ENCODE measurements around the gene U2AF2. TPM values are rescaled to one million over a fixed set of nuclear protein-coding genes. Genes with fewer than 3 reads are reported as not detected.

Gene U2AF2
- total and polyA plus RNA-seq, 8 donors = 53.2 to 463 (median 114) TPM

- intact Hi-C loops (cut with DNase I; ENCODE audit: low total_unique reads) = no loop called here
- DNase-seq = no peak
- Histone ChIP-seq H3K27me3 (no peaks in the 10 kb centered on the region), H3K36me3 (peaks cover 22 to 64% (median 59%) of the 10 kb centered on the region in 4 donors), H3K9me3 (no peaks in the 10 kb centered on the region), H3K27ac (peak overlapping the region in 3 of 5 donors; percentile 11 to 58 (median 19)), H3K4me3 (no peak overlapping the region), H3K4me1 (peaks cover 11 to 47% (median 18%) of the 10 kb centered on the region in 4 donors)
- TF ChIP-seq CTCF (IDR thresholded peaks at IDR 0.05) (no peak), POLR2AphosphoS5 (IDR thresholded peaks at IDR 0.05) (no peak), POLR2A (IDR thresholded peaks at IDR 0.05) (no peak), EP300 (IDR thresholded peaks at IDR 0.05) (no peak)
- WGBS, 5 donors = 74 to 83% (median 80%) methylated on average over 3 of the region's 3 CpGs
Measured at GRCh38 chr19:55619286-55619685, 35.5 kb upstream of the U2AF2 start.

GRCh38 chr19:55620410-55621204 lies 34.2 kb upstream of the U2AF2 start:
- TF ChIP-seq POLR2AphosphoS5 (IDR thresholded peaks at IDR 0.05) (no peak), CTCF (IDR thresholded peaks at IDR 0.05) (no peak), EP300 (IDR thresholded peaks at IDR 0.05) (no peak), POLR2A (IDR thresholded peaks at IDR 0.05) (no peak)
- H3K27me3 ChIP-seq = no peaks in the 10 kb centered on the region
- DNase-seq = no peak
- no peaks in the 10 kb centered on the region for H3K9me3 ChIP-seq
- no peak overlapping the region for H3K4me3 ChIP-seq
- H3K36me3 ChIP-seq = peaks cover 17 to 51% (median 46%) of the 10 kb centered on the region in 4 donors
- peaks cover 11 to 54% (median 23%) of the 10 kb centered on the region in 4 donors for H3K4me1 ChIP-seq
- WGBS, 5 donors = 82 to 94% (median 90%) methylated on average over 11 to 12 of the region's 12 CpGs
- intact Hi-C loops (cut with DNase I; ENCODE audit: low total_unique reads) = no loop called here
- H3K27ac ChIP-seq = peak overlapping the region in 2 of 5 donors; percentile 6

GRCh38 chr19:55621205-55621672 lies 33.6 kb upstream of the U2AF2 start:
- H3K27me3 ChIP-seq = no peaks in the 10 kb centered on the region
- TF ChIP-seq POLR2AphosphoS5 (IDR thresholded peaks at IDR 0.05) (no peak), POLR2A (IDR thresholded peaks at IDR 0.05) (no peak), CTCF (IDR thresholded peaks at IDR 0.05) (no peak), EP300 (IDR thresholded peaks at IDR 0.05) (no peak)
- no peak overlapping the region for H3K4me3 ChIP-seq
- intact Hi-C loops (cut with DNase I; ENCODE audit: low total_unique reads) = no loop called here
- H3K36me3 ChIP-seq = peaks cover 11 to 45% (median 39%) of the 10 kb centered on the region in 4 donors
- no peaks in the 10 kb centered on the region for H3K9me3 ChIP-seq
- no peak for DNase-seq
- peak overlapping the region in 1 of 5 donors; percentile 6 for H3K27ac ChIP-seq
- peaks cover 11 to 54% (median 23%) of the 10 kb centered on the region in 4 donors for H3K4me1 ChIP-seq
- WGBS, 5 donors = 81 to 96% (median 86%) methylated on average over 5 to 9 of the region's 9 CpGs

GRCh38 chr19:55621673-55622231 lies 33.1 kb upstream of the U2AF2 start:
- intact Hi-C loops (cut with DNase I; ENCODE audit: low total_unique reads) = no loop called here
- Histone ChIP-seq H3K27me3 (no peaks in the 10 kb centered on the region), H3K4me1 (peaks cover 11 to 54% (median 23%) of the 10 kb centered on the region in 4 donors), H3K36me3 (peaks cover 6 to 40% (median 34%) of the 10 kb centered on the region in 4 donors), H3K9me3 (no peaks in the 10 kb centered on the region), H3K27ac (no peak overlapping the region), H3K4me3 (no peak overlapping the region)
- DNase-seq = no peak
- TF ChIP-seq EP300 (IDR thresholded peaks at IDR 0.05) (no peak), CTCF (IDR thresholded peaks at IDR 0.05) (no peak), POLR2A (IDR thresholded peaks at IDR 0.05) (no peak), POLR2AphosphoS5 (IDR thresholded peaks at IDR 0.05) (no peak)
- WGBS, 5 donors = 91 to 96% (median 95%) methylated on average over 35 to 55 of the region's 55 CpGs

All from stomach (tissue), 9 donors.